HT1080 (cell line): ENCODE measurements around the gene FAM72C. TPM values are rescaled to one million over a fixed set of nuclear protein-coding genes. Genes with fewer than 3 reads are reported as not detected.
"Not testable (repeated sequence)": the region's sequence is repeated elsewhere in the genome, so short reads cannot be mapped to it uniquely, and the experiment has no call there.

ENCODE experiments used
- DNase-seq: peaks from one replicate; pipeline ENCODE4 v3.0.0-alpha.2; 2015; ENCODE audit warnings: low read depth
- small RNA-seq: library from RNA; depleted of rRNA; stranded (forward); fragments of <200 nt; gene quantifications from one replicate; pipeline ENCODE3, GENCODE V24; 2014
- total RNA-seq: library from RNA; depleted of rRNA; stranded (reverse); fragments of >200 nt; shearing (Covaris generic); gene quantifications from 2 replicates; pipeline ENCODE4 v1.2.3, GENCODE V29; 2014

Gene FAM72C
- total RNA-seq, 1 experiment from 2014 or later: 13.9 TPM

DNA sequence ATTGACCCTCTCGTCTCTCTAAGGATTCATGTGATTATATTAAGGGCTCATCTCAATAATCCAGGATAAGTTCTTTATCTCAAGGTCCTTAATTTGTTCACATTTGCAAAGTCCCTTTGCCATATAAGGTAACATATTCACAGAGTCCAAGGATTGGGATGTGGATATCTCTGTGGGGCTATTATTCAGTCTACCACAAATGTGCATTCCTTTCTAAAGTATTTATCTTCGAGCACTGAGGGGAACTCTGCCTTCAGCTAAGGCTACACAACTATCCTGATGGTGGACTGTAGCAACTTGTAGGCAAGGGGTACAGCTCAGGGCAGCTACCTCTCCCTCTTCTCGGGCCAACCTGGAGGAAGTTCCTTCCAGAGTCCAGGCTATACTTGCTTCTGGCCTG lies 53.2 kb downstream of the FAM72C start:
- not testable (repeated sequence) for DNase-seq

DNA sequence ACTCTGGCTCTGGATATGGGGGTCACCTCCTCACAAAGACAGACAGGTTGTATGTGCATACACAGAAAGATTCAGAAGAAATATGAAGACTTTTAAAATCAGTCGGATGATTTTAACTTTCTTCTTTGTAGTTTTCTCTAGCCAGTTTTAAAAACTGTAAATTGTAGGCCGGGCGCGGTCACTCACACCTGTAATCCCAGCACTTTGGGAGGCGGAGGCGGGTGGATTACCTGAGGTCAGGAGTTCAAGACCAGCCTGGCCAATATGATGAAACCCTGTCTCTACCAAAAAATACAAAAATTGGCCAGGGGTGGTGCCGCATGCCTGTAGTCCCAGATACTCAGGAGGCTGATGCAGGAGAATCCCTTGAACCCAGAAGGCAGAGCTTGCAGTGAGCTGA lies 58.1 kb downstream of the FAM72C start:
- not testable (repeated sequence) for DNase-seq

Small RNA genes lying within 50 kb of the gene (small RNA-seq; reads per million reads assigned to genes)
- not detected for gene HIST2H3PS2
